T47D (cell line): Measurements from ENCODE around the gene RPTOR.

ENCODE experiments used
- DNase-seq, 2 experiments: peaks; one replicate each; pipeline versions ENCODE4 v3.0.0 to v3.0.0-alpha.2; 2011 to 2012; ENCODE audit warnings: low read depth in 1 of 2, low spot score in 1 of 2
- JUND ChIP-seq: IDR thresholded peaks from 2 replicates; pipeline ENCODE4 v1.6.1; 2012; ENCODE audit warnings: low read depth
- in situ Hi-C: cut with HindIII; loops from 2 replicates; pipeline ENCODE4 v1.10.0; 2016; ENCODE audit warnings: low sequenced_read_pairs, low pct_unique_long_range_greater_than_20kb

RPTOR gene

DNA sequence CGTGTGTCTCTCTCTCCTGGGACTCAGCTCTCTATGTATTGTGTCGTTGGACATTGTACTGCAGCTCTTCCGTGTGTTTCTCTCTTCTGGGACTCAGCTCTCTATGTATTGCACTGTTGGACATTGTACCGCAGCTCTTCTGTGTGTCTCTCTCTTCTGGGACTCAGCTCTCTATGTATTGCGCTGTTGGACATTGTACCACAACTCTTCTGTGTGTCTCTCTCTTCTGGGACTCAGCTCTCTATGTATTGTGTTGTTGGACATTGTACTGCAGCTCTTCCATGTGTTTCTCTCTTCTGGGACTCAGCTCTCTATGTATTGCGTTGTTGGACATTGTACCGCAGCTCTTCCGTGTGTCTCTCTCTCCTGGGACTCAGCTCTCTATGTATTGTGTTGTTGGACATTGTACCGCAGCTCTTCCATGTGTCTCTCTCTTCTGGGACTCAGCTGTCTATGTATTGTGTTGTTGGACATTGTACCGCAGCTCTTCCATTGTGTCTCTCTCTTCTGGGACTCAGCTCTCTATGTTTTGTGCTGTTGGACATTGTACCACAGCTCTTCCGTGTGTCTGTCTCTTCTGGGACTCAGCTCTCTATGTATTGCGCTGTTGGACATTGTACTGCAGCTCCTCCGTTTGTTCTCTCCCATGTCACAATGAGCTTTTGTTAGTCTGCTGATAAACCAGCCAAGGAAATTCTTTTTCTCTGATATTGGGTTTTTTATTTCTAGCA lies 84.8 kb downstream of the RPTOR start:
- in situ Hi-C loops, result no loop called here

DNA sequence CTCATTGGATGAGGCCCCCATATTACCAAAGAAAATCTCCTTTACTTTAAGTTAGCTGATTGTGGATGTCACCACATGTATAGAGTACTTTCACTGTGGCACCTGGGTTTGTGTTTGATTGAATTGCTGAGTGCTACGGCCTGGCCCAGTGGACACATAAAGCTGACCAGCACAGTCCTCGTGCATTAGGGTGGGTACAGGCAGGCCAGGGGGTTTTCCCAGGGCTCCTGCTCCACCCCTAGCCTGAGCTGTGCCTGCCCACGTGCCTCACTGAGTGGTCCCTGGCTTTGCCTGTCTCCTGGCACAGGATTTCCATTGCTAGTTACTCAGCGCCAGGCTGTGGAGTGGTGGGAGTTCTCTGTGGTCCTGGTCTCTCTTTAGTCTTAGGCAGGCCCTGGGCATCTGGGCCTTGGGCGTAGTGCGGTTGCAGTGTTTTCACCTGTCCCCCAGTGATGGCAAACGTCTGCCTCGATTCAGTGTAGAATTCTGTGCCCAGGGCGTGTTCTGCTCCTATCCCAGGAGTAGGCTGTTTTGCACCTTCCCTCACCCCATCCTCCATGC lies 86.0 kb downstream of the RPTOR start:
- in situ Hi-C loops, result no loop called here
- no peak for TF ChIP-seq JUND
- DNase-seq, result no peak

More for the DNA sequence above, 84.8 kb downstream of the RPTOR start:
- TF ChIP-seq JUND, result no peak
- DNase-seq, result no peak

GRCh38 chr17:80631142-80632045 lies 86.8 kb downstream of the RPTOR start:
- no peak for TF ChIP-seq JUND
- DNase-seq, result no peak
- in situ Hi-C loops, result no loop called here

- in situ Hi-C loops, result no loop called here
- no peak for TF ChIP-seq JUND
- no peak for DNase-seq
Observed at GRCh38 chr17:80632046-80632581, 87.5 kb downstream of the RPTOR start.

DNA sequence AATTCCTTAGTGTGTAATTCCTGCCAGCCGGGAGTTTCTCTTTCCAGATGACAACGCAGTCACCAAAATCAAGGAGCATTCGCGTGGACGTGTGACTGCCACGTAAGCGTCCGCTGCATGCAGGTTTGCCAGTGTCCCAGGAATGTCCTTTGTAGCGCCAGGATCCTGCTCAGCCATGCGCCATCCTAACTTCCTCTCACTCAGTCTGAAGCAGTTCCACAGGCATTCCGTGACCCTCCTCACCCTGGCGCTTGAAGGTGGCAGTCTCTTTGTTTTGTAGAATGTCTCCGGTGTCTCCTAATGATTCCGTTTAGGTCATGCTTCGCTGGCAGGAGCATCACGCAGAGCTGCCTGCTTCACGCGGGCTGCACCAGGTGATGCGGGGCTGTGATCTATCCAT lies 88.6 kb downstream of the RPTOR start:
- DNase-seq, result no peak
- in situ Hi-C loops, result no loop called here
- no peak for TF ChIP-seq JUND

- in situ Hi-C loops, result no loop called here
- no peak for DNase-seq
- no peak for TF ChIP-seq JUND
Observed at GRCh38 chr17:80633994-80634566, 89.4 kb downstream of the RPTOR start.

GRCh38 chr17:80636361-80637018 lies 91.9 kb downstream of the RPTOR start:
- no peak for TF ChIP-seq JUND
- no peak for DNase-seq
- in situ Hi-C loops, result no loop called here

DNA sequence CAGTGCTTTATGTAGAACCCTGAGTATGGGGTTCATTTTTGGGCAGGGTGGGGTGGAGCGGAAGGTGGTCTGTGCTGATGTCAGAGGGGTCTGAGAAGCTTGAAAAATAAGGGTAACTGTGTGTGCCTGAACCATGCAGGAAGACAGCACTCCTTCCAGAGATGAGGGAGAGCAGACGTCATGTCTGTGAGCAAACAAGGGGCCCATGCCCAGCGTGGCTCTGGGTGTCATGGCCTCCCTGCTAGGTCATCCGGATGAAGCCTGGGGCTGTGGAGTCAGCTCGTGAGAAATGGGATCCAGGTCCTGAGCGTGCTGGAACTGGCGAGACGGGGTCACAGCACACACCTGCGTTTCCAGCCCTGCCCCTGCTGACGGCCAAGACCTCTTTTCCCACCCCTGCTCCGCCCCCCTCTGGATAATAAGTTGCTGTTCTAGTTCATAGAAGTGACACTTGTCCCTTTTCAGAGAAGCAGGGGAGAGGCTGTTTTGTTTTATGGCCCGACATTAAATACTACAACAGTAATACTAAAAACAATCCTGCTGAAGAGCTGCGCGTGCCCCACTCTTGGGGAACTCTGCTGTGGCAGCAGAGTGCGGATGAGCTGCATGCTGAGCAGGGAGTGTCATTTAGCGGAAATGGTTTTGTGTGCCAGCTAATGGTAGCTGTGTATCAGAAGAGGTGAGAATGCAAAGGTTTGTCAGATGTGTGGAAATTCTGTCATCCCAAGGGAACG lies 92.6 kb downstream of the RPTOR start:
- no peak for TF ChIP-seq JUND
- in situ Hi-C loops, result no loop called here
- no peak for DNase-seq

GRCh38 chr17:80639658-80640057 lies 95.0 kb downstream of the RPTOR start:
- DNase-seq, result no peak
- in situ Hi-C loops, result no loop called here
- TF ChIP-seq JUND, result no peak

GRCh38 chr17:80640366-80641084 lies 95.9 kb downstream of the RPTOR start:
- in situ Hi-C loops, result no loop called here
- DNase-seq, result no peak
- no peak for TF ChIP-seq JUND
